Fibroblast of upper back skin (primary cell): ENCODE measurements around the gene TTC28.

Source experiments
- DNase-seq: peaks from one replicate; pipeline ENCODE4 v3.0.0-alpha.2; 2013

TTC28 gene

DNA sequence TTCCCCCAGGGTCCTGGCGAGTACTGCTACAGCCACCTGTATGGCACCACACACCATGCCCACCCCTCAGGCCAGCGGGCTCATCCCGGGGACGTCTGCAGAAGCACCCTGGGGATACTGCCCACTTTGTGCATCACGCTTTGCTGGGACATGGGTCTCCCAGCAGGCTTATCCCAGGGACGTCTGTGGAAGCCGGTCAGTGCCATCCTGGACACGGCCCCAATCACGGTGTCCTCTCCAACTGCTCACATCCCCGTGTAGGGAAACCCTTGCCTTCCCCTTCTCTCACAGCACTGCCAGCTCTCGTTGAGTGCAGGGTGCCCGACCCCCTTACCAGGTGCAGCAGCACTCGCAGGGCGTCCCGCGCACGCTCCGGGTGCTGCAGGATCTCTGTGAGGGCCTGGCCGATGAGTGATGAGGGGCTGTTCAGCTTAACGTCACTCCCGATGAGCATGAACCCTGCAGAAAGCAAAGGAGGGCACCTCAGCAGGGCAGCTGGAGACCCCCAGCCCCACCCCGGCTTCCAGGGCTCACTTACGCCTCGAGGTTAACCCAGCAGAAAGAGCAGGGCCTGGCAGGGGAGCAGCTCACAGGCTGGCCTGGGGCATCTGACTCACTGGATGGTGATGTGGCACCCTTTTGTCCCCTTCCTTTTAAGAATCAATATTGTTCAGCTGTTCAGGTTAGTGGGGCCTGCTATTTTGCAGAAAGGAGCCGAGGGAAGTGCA lies 683.7 kb downstream of the TTC28 start:
- DNase-seq: no peak

DNA sequence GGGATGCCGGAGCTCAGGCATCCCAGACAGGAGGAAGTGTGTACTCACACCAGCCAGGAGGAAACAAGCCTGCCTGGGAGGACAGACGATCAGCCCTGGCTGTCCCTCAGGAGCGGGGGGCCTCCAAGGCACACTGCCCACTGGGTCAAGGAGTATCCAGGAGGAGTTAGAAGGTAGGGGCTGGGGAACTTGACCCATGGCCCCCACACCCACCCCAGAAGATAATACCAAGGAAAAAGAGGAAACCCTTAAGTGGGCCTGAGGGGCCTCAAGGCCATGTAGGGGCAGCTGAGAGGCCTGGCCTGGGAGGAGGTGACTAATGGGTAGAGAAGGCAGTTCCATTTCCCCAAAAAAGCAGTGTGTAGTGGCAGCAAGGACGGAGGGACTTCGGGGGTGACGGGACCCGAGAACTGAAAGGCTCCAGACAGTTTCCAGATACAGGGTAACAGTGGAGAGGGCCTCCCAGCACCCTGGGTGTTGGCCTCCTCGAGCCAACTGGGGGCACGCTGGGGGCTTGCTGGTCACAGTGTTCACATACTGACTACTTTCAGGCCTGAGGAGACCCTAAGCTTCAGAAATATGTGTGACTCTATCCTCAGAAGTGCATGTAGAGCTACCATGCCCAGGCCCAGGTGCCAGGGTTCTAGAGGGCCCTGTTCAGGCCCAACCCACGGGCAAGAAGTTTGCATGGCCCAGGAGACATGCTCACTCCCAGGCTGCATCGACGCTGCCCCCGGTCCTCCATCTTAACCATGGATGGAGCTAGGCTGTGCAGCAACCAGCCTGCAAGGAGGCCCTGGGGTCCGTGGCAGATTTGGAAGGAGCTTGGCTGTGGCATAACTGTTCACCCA lies 684.9 kb downstream of the TTC28 start:
- no peak for DNase-seq

DNA sequence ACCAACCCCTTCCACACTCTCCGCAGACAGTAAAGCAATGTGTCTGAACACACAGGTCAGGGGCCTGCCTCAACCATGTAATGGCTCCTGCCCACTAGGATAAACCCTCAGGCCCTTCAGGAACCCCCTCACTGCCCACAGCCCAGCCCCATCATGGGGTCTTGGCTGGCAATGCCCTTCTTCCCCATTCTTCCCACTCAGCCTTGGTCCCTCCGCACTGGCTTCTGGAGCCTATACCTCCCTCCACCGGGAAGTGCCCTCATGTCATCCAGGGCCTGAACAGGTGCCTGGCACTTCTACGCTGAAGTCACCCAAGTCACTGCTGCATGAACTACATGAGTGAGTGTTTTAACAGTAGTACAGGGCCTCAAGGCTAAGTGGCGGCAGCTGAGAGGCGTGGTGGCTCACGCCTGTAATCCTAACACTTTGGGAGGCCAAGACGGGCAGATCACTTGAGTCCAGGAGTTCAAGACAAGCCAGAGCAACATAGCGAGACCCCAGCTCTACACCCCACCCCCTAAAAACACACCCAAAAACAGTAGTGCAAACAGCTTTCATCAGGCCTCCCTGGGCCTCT lies 685.8 kb downstream of the TTC28 start:
- no peak for DNase-seq

DNA sequence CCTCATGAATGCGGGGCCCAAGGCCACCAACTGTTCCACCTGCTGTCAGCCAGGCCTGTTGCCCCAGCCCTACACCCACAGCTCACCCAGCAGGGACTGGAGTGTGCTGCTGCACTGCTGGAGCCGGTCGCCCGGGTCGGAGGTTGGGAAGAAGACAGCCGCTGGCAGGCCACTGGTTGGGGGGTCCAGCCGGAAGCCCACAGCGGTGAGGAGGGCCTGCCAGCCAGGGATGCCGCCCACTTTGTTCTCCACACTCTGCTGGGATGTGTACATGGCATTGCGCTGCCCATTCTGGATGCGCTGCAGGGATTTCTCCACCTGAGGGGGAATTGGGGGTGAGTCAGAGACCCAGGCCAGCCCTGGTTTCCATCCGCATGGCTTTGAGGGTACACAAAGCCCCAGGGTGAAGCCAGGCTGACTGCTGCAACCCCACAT lies 686.4 kb downstream of the TTC28 start:
- no peak for DNase-seq

DNA sequence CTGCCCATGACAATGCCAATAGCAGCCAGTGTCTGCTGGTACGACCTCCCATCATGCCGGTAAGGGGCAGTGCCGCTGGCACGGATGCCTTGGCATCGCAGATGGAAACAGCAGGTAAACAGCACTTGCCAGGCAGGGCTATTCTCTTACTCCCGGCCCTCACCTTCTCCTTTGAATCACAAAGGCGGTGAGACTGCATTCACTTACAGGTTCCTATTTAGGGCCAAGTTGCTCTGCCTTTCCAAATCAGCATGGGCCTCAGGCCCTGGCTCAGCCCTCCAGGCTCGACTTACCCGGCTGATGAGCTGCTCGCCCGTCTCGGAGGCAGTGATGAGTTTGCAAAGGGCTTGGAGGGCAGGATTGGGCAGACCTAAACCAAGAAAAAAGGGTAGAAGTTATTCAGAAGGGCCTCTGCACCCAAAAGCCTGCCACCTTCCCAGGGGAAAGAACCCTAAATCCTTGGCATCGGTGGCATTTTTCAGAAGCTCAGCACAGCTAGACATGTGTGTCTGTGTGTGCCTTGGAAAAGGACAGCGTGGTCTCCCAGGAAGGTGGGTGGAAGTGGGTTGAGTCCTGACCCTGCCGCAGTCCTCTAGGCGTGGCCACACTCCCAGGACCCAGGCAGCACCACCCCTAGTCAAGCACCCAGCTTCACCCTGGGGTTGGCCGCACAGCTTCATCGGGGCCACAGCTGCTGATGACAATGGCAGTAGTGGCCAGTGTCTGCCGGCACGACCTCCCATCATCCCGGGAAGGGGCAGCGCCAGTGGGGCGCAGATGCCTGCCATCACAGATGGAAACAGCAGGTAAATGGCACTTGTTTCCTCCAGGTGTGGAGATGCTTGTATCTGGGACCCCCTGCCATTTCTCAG lies 687.1 kb downstream of the TTC28 start:
- DNase-seq: no peak

DNA sequence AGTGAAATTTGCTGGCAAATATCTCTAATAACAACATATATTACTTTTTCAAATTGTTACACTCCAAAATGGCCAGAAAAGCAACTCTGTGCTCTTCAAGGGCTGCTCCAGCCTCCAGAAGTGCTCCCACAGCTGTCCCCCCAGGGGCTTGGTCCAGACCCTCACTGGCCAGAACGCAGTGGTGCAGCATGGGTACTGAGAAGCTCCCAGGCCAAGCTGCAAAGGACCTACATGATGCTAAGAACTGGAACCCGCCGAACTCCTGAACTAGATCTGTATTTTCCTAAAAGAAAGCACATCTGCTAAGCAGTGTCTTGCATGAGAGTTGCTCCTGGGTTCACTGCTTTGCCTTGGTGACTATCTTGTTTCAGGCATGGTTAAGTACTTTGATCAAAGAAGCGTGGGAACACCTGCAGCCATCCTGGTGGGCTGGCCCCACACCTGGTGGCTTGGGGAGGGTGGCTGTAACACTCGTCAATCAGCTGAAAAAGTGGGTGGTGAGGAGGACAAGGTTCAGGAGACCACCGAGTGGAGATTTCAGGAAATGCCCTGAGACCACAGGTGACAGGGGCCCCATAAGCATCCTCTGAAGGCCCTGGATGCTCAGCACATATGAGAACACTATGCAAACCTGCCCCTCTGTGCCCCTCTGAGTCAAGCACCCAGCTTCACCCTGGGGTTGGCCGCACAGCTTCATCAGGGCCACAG lies 687.9 kb downstream of the TTC28 start:
- DNase-seq: no peak

DNA sequence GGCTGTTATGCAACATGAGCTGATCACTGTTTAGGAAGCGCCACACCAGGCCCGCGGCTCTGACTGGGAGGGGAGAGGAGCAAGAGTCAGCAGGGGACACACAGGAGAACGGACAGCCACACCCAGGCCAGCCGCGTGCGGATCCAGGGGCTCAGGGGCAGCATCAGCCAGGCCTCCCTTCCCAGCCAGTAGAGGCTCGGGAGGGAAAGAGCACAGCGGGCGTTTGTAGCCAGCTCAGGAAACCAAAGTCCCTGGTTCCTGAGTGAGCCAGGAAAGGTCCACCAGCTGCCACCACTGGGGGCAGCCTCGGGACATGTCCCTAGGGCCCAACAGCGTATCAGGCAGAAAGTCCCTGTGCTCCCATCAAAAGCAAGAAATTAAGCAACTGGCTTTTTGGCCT lies 688.8 kb downstream of the TTC28 start:
- DNase-seq: no peak

DNA sequence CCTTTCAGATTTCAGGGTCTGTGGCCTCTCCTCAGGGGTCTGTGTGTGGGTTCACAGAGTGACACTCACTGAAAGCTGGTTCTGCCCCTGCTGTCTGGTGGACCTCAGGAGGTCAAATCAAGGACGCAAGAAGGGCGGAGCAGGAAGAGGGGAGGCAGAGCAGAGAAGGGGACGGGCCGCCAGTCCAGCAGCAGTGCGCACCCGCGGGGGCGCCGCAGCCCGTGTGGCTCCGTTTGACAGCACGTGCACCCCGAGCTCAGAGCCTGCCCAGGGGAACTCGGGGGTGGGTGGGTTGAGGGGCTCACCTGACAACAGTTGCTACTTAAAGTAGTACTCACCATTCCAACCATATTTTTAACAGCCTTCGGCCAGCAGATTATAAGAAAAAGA lies 689.2 kb downstream of the TTC28 start:
- DNase-seq: no peak

DNA sequence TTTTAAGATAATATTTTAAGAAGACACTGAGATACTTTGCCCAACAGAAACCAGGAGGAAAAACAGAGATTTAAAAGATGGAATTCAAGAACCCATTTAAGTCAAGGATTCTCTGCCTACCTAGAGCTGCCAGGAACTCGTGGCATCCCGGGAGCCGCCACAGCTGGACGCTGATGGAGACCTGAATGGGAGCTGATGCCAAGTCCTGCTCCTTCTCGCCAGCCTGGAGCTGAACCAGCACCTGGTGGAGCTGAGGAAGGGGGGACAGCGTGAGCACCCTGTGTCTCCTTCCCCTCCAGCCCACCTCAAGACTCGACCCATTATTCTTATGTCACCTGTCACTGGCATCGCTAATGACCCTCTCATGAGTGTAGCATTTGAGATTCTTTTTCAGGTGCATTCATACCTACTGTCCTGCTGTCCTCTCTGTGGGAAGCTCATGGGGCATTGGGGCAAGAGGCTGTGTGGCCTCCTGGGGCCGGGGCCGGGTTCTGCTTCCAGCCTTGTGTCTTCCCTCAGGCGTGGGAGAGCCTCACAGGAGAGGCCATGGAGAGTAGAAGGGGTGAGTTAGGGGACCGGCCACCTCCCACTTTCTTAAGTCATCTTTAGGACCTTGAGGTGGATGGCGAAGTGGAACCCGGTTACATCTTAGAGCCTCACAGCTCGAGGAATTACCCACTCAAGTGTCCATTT lies 689.7 kb downstream of the TTC28 start:
- DNase-seq: no peak

DNA sequence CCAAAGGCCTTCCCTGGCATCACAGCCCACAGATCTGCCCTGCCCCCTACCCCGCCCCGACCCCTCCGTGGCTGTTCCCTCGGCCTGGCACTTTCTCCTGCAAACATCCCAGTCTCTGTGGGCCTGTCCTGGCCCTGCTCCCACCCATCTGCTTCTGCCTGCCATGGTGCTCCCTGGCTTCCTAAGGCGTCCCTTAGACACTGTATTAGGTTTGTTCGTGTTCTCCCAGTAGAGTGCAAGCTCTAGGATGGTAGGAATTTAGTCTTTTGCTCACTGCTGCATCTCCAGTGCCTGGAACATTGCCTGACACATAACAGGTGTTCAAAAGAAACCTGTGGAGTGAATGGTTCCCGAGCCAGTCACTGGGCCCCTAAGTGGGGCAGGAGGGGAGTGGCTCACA lies 690.9 kb downstream of the TTC28 start:
- DNase-seq: no peak

DNA sequence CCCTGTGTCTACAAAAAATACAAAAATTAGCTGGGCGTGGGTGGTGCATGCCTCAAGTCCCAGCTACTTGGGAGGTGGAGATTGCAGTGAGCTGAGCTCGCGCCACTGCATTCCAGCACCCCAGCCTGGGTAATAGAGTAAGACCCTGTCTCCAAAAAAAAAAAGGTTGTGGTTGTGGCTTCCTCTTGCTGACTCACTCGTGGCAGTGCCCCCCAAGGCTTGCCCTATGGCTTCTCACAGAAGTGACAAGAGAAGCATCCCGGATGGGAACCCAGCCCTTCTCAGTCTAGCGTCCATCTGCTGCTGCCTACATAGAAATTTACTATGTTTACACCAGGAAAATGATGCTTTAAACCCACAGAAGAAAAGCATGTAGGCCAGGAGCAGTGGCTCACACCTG lies 692.1 kb downstream of the TTC28 start:
- peak; percentile 92 for DNase-seq

DNA sequence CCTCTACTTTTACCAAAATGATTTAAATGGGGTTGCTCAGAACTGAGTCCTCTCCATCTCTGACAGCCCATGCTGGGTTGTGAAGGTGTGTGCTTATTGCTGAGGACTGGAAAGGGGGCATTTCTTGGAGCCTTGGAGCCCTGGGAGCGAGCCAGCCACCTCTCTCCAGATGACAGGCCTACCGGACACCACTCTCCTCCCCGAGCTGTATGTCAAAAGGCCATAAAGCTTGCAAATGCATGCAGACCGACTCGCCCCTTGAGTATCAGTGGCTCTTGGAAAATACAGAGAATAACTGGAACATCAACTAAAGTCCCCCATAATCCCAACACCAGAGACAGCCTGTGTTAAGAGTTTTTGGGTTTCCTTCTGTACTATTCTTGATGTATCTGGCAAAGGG lies 692.7 kb downstream of the TTC28 start:
- no peak for DNase-seq

DNA sequence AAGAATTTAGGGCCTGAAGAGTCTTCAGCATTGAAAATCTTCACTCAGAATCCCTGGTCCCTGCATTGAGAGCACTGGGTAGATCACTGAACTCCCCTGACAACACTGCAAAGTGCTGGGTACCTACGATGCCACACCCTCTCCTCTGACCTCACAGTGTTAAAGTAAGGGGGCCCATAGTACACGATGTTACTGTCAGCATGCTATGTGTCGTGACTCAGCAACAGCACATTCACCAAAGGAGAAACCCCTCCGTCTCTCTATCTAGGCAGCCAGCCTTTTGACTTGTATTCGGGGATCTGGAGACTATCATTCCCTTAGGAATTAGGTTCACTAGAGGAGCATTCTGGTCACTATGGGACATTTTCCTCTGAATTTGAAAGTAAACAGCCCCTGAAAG lies 693.2 kb downstream of the TTC28 start:
- no peak for DNase-seq

DNA sequence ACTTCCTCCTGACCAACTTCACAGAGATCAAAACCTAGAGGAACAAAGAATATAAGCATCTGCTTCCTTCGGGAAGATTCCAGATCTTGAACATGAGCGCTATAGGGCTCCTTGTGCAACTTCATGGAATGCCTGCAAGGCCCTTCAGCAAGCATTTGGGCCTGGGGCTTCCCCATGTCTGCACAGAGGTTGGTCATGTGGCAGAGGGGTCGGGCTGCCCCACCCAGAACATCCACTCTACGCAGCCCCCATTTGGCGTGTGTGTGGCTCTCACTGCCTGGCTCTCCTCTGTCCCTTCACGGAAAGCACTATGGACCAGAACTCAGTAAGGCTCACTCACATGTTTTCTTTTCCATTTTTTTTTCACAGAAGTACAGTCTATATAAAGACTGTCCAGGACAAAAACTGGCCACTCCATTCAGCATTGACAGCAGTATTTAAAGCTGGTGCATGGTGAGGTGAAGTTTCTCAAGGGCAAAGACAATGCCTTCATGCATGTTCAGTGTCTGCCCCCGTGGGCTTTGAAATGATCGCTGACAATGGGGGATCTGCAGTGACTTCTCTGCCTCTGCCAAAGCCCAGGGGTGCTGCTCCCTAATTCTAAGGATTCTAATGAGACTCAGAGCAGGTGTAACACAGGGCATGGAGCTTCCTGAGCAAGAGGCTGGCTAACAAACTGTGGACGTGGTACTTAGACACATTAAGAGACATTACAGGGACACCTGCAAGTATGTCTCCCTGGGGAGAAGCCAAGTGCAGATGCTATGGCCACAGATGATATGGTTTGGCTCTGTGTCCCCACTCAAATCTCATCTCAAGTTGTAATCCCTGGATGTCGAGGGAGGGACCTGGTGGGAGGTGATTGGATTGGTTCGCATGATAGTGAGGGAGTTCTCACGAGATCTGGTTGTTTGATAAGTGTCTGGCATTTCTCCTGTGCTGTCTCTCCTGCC lies 694.0 kb downstream of the TTC28 start:
- no peak for DNase-seq

DNA sequence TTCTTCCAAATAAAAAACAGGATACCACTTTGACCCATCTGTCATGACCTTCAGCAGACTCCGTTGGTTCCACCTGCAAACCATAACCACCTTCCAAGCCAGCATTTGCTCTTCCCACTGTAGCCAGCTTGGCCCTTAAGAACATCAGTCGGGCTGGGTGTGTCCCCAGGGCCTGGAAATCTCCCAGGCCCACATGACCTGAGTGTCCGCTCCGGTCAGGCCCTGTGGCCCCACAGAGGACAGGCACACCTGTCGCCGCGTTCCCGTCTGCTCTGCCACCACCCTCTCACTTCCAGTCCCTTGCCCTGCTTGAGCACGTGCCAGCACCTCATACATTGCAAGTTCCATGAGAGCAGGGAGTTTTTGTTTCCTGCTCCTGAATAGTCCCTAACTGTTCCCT lies 694.9 kb downstream of the TTC28 start:
- DNase-seq: no peak

DNA sequence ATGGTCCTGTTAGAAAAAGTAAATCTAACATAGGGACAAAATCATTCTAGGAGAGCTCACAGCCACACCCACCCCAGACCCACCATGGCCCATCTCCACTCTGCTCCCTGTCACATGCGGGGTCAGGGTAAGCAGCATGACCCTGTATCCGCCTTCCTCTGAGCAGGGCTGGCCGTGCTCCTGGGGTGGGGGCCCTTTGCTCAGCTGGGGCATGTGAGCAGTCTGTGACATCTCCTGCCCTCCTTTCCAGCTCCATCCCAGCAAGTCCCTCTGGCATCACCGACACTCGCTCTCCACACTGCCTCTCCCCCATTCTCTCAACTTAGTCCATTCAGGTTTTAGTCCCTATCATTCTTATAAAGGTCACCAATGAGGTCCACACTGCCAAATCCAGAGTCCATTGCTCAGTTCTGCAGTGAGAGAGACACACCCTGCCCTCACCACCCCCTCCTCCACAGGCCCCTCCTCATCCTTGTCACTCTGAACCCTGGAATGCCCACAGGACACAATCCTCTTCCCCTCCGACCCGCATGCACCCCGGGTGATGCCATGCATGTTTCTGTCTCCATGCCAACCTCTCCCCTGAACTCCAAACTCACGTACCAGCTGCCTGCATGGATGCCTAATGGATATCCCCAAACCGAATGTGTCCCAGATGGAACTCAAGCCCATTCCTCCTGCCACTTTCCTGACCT lies 695.5 kb downstream of the TTC28 start:
- DNase-seq: no peak

DNA sequence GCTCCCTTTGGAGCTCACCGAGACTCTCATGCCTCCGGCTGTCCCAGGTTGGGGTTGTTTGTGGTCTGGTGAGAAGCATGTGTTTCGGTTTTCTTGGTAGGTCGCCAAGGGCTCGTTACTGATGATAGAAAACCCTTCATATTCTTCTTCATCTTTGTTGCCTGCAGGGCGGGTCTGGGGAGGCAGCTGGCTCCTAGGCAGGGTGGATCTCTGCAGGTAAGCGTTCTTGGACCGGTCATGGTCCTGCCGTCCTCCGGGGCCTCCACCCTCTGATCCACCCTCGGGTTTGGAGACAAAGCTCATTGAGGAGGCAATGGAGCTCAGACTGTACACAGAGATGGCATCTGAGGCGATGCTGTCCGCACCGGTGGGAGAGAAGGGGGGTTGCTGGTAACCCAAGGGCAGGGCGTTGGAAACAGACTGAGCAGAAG lies 696.3 kb downstream of the TTC28 start:
- DNase-seq: no peak

DNA sequence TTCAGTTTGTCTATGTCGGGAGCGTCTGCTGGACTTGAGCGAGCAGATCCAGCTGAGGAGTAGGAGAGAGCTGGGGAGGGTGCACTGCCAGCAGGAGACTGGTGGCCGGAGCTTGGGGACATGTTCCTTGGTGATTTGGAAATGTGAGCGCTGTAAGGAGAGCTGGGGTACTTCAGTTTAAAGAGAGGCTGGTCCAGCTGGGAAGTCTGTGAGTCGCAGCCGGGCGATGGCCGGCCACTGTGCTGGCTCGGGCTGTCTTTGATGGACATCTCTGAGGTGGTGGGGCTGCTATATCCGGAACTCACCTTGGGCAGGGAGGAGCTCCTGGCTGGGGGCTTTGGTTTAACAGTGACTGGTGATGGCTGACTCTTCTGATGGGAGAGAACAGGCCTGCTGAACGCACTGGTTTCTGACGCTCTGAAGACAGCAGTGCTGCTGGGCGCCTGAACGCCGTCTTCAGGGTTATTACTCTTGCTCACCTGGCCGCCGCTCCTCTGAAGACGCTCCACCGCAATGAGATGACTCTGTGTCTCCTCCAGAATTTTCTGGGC lies 696.9 kb downstream of the TTC28 start:
- no peak for DNase-seq

DNA sequence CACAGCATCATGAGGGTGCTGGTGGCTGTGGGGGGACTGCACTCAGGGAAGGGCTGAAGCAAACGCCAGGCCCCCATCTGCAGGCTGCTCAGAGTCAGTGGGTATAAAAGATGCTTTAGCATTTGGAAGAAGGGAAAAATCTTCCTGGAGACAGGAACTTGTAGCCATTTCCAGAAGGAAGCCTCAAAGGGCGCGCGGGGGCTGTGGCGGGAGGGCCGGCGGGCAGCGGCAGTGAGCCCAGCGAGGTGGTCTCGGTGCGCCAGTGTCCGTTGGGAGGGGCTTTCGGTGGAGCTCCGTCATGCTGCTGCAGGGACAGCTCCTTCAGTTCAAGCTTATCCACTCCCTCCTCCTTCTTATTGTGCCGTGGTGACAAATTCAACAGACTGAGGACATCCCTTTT lies 697.5 kb downstream of the TTC28 start:
- DNase-seq: no peak
